Hepatocyte (in vitro differentiated cells): ENCODE data around the gene KCNA10. TPM values are rescaled to one million over a fixed set of nuclear protein-coding genes. Genes with fewer than 3 reads are reported as not detected.

Experiments used
- DNase-seq: peaks from one replicate; pipeline ENCODE4 v3.0.0-alpha.2; 2016; ENCODE audit warnings: low spot score
- H2AFZ ChIP-seq: fragments of 200-600 bp; sonication (generic); 2 replicates; pipeline ENCODE4 v1.6.0; 2016; ENCODE audit warnings: antibody characterized with exemption, mild to moderate bottlenecking
- H3K27ac ChIP-seq: fragments of 200-600 bp; sonication (generic); 2 replicates; pipeline ENCODE4 v1.5.1; 2016; ENCODE audit warnings: mild to moderate bottlenecking
- H3K27me3 ChIP-seq: fragments of 200-600 bp; sonication (generic); 2 replicates; pipeline ENCODE4 v1.6.1; 2016
- H3K36me3 ChIP-seq: fragments of 200-600 bp; sonication (generic); replicated peaks from 2 replicates; pipeline ENCODE4 v1.5.1; 2016; ENCODE audit warnings: low read depth; ENCODE audit not compliant: insufficient read depth
- H3K4me1 ChIP-seq: fragments of 200-600 bp; sonication (generic); 2 replicates; pipeline ENCODE4 v1.5.1; 2016; ENCODE audit warnings: mild to moderate bottlenecking, moderate library complexity; ENCODE audit not compliant: insufficient read depth
- H3K4me2 ChIP-seq: fragments of 200-600 bp; sonication (generic); 2 replicates; pipeline ENCODE4 v1.6.0; 2016
- H3K4me3 ChIP-seq: fragments of 200-600 bp; sonication (generic); 2 replicates; pipeline ENCODE4 v1.5.1; 2016; ENCODE audit warnings: mild to moderate bottlenecking
- H3K79me2 ChIP-seq: fragments of 200-600 bp; sonication (generic); 2 replicates; pipeline ENCODE4 v1.6.0; 2017; ENCODE audit warnings: mild to moderate bottlenecking
- H3K9me2 ChIP-seq: fragments of 200-600 bp; sonication (generic); replicated peaks from 2 replicates; pipeline ENCODE4 v1.6.0; 2017; ENCODE audit warnings: mild to moderate bottlenecking; ENCODE audit not compliant: insufficient read depth
- H3K9me3 ChIP-seq: fragments of 200-600 bp; sonication (generic); 2 replicates; pipeline ENCODE4 v1.5.1; 2016; ENCODE audit warnings: low read depth, mild to moderate bottlenecking
- H4K20me1 ChIP-seq: fragments of 200-600 bp; sonication (generic); 2 replicates; pipeline ENCODE4 v1.6.0; 2016; ENCODE audit warnings: mild to moderate bottlenecking; ENCODE audit not compliant: insufficient read depth, poor library complexity, severe bottlenecking
- CTCF ChIP-seq: fragments of 200-600 bp; sonication (generic); IDR thresholded peaks from 2 replicates; pipeline ENCODE4 v1.5.1; 2016; ENCODE audit warnings: antibody characterized with exemption, mild to moderate bottlenecking; ENCODE audit not compliant: poor library complexity
- EZH2 ChIP-seq: fragments of 200-600 bp; sonication (generic); IDR thresholded peaks from 2 replicates; pipeline ENCODE4 v1.6.1; 2016; ENCODE audit warnings: antibody characterized with exemption, mild to moderate bottlenecking, borderline replicate concordance
- EZH2phosphoT487 ChIP-seq: fragments of 200-600 bp; sonication (generic); IDR thresholded peaks from one replicate; pipeline ENCODE4 v1.6.1; 2018; ENCODE audit warnings: antibody characterized with exemption, mild to moderate bottlenecking, low read depth, moderate library complexity; ENCODE audit not compliant: unreplicated experiment, severe bottlenecking
- WGBS: methylation state at CpG from one replicate; pipeline ENCODE4 v1.1.6; 2016; ENCODE audit warnings: low lambda C conversion rate; ENCODE audit errors: missing lambda C conversion rate; 5-methylcytosine and 5-hydroxymethylcytosine counted together
- polyA plus RNA-seq: library from polyadenylated mRNA; unstranded; fragments of >200 nt; fragmentation: Nextera tagmentation; extraction: Ambion mirVana; gene quantifications from 2 replicates; pipeline ENCODE4 v1.2.1, GENCODE V29; 2016
- total RNA-seq: library from RNA; depleted of rRNA; stranded (reverse); fragments of >200 nt; gene quantifications from 2 replicates; pipeline ENCODE4 v1.2.3, GENCODE V29; 2014

Gene KCNA10
- total RNA-seq (not detected in 2 replicates), polyA plus RNA-seq (not detected in 2 replicates)

GRCh38 chr1:110519125-110519810 is at the start of gene KCNA10:
Gene KCNA10, minus strand, starts transcription at chr1:110519175. Its CDS starts 388 bp downstream, at chr1:110518787.
- Histone ChIP-seq H3K79me2 (no peaks in the 10 kb centered on the region), H3K9me3 (no peaks in the 10 kb centered on the region), H3K27ac (no peak within 1 kb of the TSS), H3K27me3 (peaks cover 19% of the 10 kb centered on the region), H3K36me3 (no peaks in the 10 kb centered on the region), H3K4me2 (no peak within 1 kb of the TSS), H2AFZ (no peak within 1 kb of the TSS), H3K4me1 (no peaks in the 10 kb centered on the region), H3K9me2 (no peaks in the 10 kb centered on the region), H4K20me1 (no peaks in the 10 kb centered on the region), H3K4me3 (no peak within 1 kb of the TSS)
- DNase-seq, result no peak
- WGBS, result 83% methylated on average over 9 of the region's 9 CpGs
- TF ChIP-seq CTCF (no peak), EZH2phosphoT487 (no peak), EZH2 (no peak)

- no peaks in the 10 kb centered on the region for H3K4me1 ChIP-seq
- H3K4me2 ChIP-seq, result no peak overlapping the region
- H2AFZ ChIP-seq, result no peak overlapping the region
- no peaks in the 10 kb centered on the region for H3K79me2 ChIP-seq
- WGBS, result 86% methylated on average over 3 of the region's 3 CpGs
- H3K27me3 ChIP-seq, result peaks cover 20% of the 10 kb centered on the region
- no peak for TF ChIP-seq EZH2
- TF ChIP-seq CTCF, result no peak
- no peak for TF ChIP-seq EZH2phosphoT487
- no peaks in the 10 kb centered on the region for H3K9me3 ChIP-seq
- H4K20me1 ChIP-seq, result no peaks in the 10 kb centered on the region
- H3K9me2 ChIP-seq, result no peaks in the 10 kb centered on the region
- H3K4me3 ChIP-seq, result no peak overlapping the region
- no peaks in the 10 kb centered on the region for H3K36me3 ChIP-seq
- no peak for DNase-seq
- no peak overlapping the region for H3K27ac ChIP-seq
Observed at GRCh38 chr1:110566836-110567235, 47.9 kb upstream of the KCNA10 start.

GRCh38 chr1:110565565-110565964 is 46.6 kb upstream of the KCNA10 start:
- no peak overlapping the region for H2AFZ ChIP-seq
- no peaks in the 10 kb centered on the region for H4K20me1 ChIP-seq
- TF ChIP-seq EZH2phosphoT487 (no peak), CTCF (no peak)
- H3K4me3 ChIP-seq, result no peak overlapping the region
- H3K36me3 ChIP-seq, result no peaks in the 10 kb centered on the region
- WGBS, result 90% methylated on average over 1 of the region's 1 CpG
- no peak overlapping the region for H3K27ac ChIP-seq
- DNase-seq, result no peak
- no peak overlapping the region for H3K4me2 ChIP-seq
- H3K4me1 ChIP-seq, result no peaks in the 10 kb centered on the region
- no peaks in the 10 kb centered on the region for H3K9me3 ChIP-seq
- no peaks in the 10 kb centered on the region for H3K9me2 ChIP-seq
- H3K79me2 ChIP-seq, result no peaks in the 10 kb centered on the region
- H3K27me3 ChIP-seq, result peaks cover 19% of the 10 kb centered on the region
